Large intestine (tissue), 3 donors: ENCODE measurements around the gene F2RL3. TPM values are rescaled to one million over a fixed set of nuclear protein-coding genes. Genes with fewer than 3 reads are reported as not detected.
"Not testable (repeated sequence)": the region's sequence is repeated elsewhere in the genome, so short reads cannot be mapped to it uniquely, and the experiment has no call there.

Source experiments
- DNase-seq, 2 donors: peaks; one replicate each; pipeline versions ENCODE4 v3.0.0 to v3.0.0-alpha.2; 2013
- H3K27ac ChIP-seq: one replicate; pipeline ENCODE4 v1.5.1; 2013; ENCODE audit warnings: low read length
- H3K27me3 ChIP-seq: 2 replicates; pipeline ENCODE4 v1.6.1; 2013; ENCODE audit warnings: low read length; ENCODE audit not compliant: control insufficient read depth, insufficient read depth
- H3K36me3 ChIP-seq: 2 replicates; pipeline ENCODE4 v1.6.1; 2013; ENCODE audit warnings: low read length; ENCODE audit not compliant: control insufficient read depth, insufficient read depth
- H3K4me1 ChIP-seq: one replicate; pipeline ENCODE4 v1.6.1; 2013; ENCODE audit warnings: low read length; ENCODE audit not compliant: control insufficient read depth, insufficient read depth
- H3K4me3 ChIP-seq: one replicate; pipeline ENCODE4 v1.5.1; 2013; ENCODE audit warnings: low read length
- H3K9me3 ChIP-seq: one replicate; pipeline ENCODE4 v1.6.1; 2013; ENCODE audit warnings: mild to moderate bottlenecking, low read depth, low read length, moderate library complexity; ENCODE audit not compliant: control insufficient read depth
- WGBS: methylation state at CpG from one replicate; pipeline ENCODE4 v1.1.5; 2013; ENCODE audit warnings: low lambda C conversion rate; ENCODE audit not compliant: insufficient coverage; 5-methylcytosine and 5-hydroxymethylcytosine counted together
- polyA plus RNA-seq: library from polyadenylated mRNA; unstranded; fragments of 120-200 nt; gene quantifications from one replicate; pipeline ENCODE4 v1.2.1, GENCODE V29; 2013

F2RL3 gene
- polyA plus RNA-seq, 1 donor, result 0.99 TPM

- Histone ChIP-seq H3K36me3 (no peaks in the 10 kb centered on the region), H3K4me3 (no peak overlapping the region), H3K27me3 (no peaks in the 10 kb centered on the region), H3K9me3 (no peaks in the 10 kb centered on the region), H3K27ac (no peak overlapping the region), H3K4me1 (no peaks in the 10 kb centered on the region)
- no peak for DNase-seq
- WGBS, result no CpG with 5 or more reads among the region's 21 CpGs
Observed at GRCh38 chr19:16921766-16922591, 33.2 kb downstream of the F2RL3 start.

DNA sequence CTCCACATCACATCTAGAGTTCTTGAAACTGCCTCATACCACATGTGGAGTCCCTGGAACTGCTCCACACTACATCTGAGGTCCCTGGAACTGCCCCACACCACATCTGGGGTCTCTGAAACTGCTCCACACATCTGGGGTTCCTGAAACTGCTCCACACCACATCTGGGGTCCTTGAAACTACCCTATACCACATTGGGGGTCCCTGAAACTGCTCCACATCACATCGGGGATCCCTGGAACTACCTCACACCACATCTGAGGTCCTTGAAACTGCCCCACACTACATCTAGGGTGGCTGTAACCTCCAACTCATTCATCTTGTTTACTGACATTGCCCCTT lies 33.8 kb downstream of the F2RL3 start:
- no CpG with 5 or more reads among the region's 1 CpG for WGBS
- no peak for DNase-seq

DNA sequence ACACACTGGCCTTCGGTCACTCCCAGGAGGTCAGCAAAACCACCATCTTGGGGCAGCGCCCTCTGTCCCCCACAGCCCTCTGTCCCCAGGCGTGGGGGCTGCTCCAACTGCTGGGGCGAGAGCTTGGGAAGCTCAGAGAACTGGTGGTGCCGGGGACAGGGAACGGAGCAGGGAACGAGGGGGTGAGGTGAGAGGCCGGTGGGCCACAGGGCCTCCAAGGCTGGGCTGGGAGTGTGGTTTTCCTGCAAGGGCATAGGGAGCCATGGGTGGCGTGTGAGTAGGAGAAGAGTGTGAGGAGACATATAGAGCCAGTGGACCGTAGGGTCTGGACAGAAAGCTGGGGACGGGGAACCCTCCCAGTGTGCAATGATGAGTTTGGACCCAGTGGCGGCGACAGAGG lies 34.1 kb downstream of the F2RL3 start:
- no peaks in the 10 kb centered on the region for H3K9me3 ChIP-seq
- H3K27ac ChIP-seq, result no peak overlapping the region
- H3K4me1 ChIP-seq, result no peaks in the 10 kb centered on the region
- no CpG with 5 or more reads among the region's 13 CpGs for WGBS
- no peak overlapping the region for H3K4me3 ChIP-seq
- DNase-seq, result no peak
- no peaks in the 10 kb centered on the region for H3K36me3 ChIP-seq
- no peaks in the 10 kb centered on the region for H3K27me3 ChIP-seq

More for the DNA sequence above, 33.8 kb downstream of the F2RL3 start:
- Histone ChIP-seq H3K27me3 (no peaks in the 10 kb centered on the region), H3K27ac (no peak overlapping the region), H3K9me3 (no peaks in the 10 kb centered on the region), H3K36me3 (no peaks in the 10 kb centered on the region), H3K4me1 (no peaks in the 10 kb centered on the region), H3K4me3 (no peak overlapping the region)

DNA sequence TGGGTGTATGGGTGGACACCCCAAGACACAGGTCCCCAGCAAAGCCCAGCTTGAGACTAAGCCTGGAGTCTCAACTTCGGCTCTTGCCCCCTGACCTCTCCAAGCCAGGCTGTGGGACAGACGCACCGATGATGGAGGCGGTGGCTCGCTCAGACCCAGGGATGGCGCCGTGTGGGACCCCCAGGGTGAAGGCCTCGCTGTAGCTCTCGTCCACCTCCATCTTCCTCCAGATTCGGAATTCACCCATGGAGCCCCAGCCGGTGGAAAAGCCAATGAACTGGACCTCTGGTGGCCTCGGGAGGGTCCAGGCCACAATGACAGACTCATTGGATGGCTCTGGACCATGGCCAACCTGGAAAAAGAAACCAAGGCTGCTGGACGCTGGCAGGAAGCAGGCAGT lies 39.1 kb downstream of the F2RL3 start:
- Histone ChIP-seq H3K4me3 (no peak overlapping the region), H3K27ac (no peak overlapping the region), H3K9me3 (no peaks in the 10 kb centered on the region), H3K36me3 (no peaks in the 10 kb centered on the region), H3K4me1 (no peaks in the 10 kb centered on the region), H3K27me3 (no peaks in the 10 kb centered on the region)
- WGBS, result no CpG with 5 or more reads among the region's 13 CpGs
- no peak for DNase-seq

- no peak for DNase-seq
- no peaks in the 10 kb centered on the region for H3K36me3 ChIP-seq
- no peak overlapping the region for H3K27ac ChIP-seq
- no peaks in the 10 kb centered on the region for H3K9me3 ChIP-seq
- no peak overlapping the region for H3K4me3 ChIP-seq
- WGBS, result no CpG with 5 or more reads among the region's 2 CpGs
- H3K4me1 ChIP-seq, result no peaks in the 10 kb centered on the region
- no peaks in the 10 kb centered on the region for H3K27me3 ChIP-seq
Observed at GRCh38 chr19:16928351-16928750, 39.6 kb downstream of the F2RL3 start.

DNA sequence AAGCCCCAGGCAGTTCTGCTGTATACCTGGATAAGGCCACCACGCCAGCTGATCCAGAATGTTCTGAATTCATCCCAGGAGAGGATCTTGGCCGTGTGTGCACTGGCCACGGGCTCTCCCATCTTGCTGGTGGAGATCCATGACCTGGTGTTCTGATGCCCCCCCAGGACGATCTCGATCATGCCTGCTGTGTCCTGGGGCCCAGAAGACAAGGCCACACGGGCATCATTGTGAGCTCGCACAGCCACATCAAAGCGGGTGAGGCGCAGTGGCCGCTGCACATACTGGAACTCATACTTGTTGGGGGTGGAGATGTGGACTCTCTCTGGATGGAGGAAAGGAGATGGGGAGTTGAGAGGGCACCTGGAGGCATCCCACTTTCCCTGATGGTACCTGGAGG lies 40.1 kb downstream of the F2RL3 start:
- DNase-seq, result no peak
- H3K27me3 ChIP-seq, result no peaks in the 10 kb centered on the region
- no peaks in the 10 kb centered on the region for H3K36me3 ChIP-seq
- H3K4me1 ChIP-seq, result no peaks in the 10 kb centered on the region
- H3K9me3 ChIP-seq, result no peaks in the 10 kb centered on the region
- no peak overlapping the region for H3K27ac ChIP-seq
- no peak overlapping the region for H3K4me3 ChIP-seq
- WGBS, result no CpG with 5 or more reads among the region's 10 CpGs

GRCh38 chr19:16930753-16931152 lies 42.0 kb downstream of the F2RL3 start:
- DNase-seq, result no peak
- no peaks in the 10 kb centered on the region for H3K4me1 ChIP-seq
- H3K36me3 ChIP-seq, result no peaks in the 10 kb centered on the region
- no peak overlapping the region for H3K27ac ChIP-seq
- no CpG with 5 or more reads among the region's 5 CpGs for WGBS
- no peak overlapping the region for H3K4me3 ChIP-seq
- no peaks in the 10 kb centered on the region for H3K9me3 ChIP-seq
- H3K27me3 ChIP-seq, result no peaks in the 10 kb centered on the region

GRCh38 chr19:16931306-16931705 lies 42.5 kb downstream of the F2RL3 start:
- Histone ChIP-seq H3K27me3 (no peaks in the 10 kb centered on the region), H3K4me1 (no peaks in the 10 kb centered on the region), H3K4me3 (no peak overlapping the region), H3K36me3 (no peaks in the 10 kb centered on the region), H3K9me3 (no peaks in the 10 kb centered on the region), H3K27ac (no peak overlapping the region)
- DNase-seq, result no peak
- WGBS, result no CpG with 5 or more reads among the region's 4 CpGs

GRCh38 chr19:16934489-16934888 lies 45.7 kb downstream of the F2RL3 start:
- H3K4me1 ChIP-seq, result no peaks in the 10 kb centered on the region
- 100% methylated on average over 1 of the region's 1 CpG for WGBS
- H3K27ac ChIP-seq, result no peak overlapping the region
- no peaks in the 10 kb centered on the region for H3K27me3 ChIP-seq
- H3K4me3 ChIP-seq, result no peak overlapping the region
- no peaks in the 10 kb centered on the region for H3K36me3 ChIP-seq
- no peak for DNase-seq
- no peaks in the 10 kb centered on the region for H3K9me3 ChIP-seq

GRCh38 chr19:16936901-16937300 lies 48.1 kb downstream of the F2RL3 start:
- DNase-seq, result no peak
- no peaks in the 10 kb centered on the region for H3K27me3 ChIP-seq
- no peaks in the 10 kb centered on the region for H3K9me3 ChIP-seq
- no peak overlapping the region for H3K4me3 ChIP-seq
- no peaks in the 10 kb centered on the region for H3K4me1 ChIP-seq
- H3K36me3 ChIP-seq, result no peaks in the 10 kb centered on the region
- no peak overlapping the region for H3K27ac ChIP-seq
- WGBS, result no CpG with 5 or more reads among the region's 2 CpGs

DNA sequence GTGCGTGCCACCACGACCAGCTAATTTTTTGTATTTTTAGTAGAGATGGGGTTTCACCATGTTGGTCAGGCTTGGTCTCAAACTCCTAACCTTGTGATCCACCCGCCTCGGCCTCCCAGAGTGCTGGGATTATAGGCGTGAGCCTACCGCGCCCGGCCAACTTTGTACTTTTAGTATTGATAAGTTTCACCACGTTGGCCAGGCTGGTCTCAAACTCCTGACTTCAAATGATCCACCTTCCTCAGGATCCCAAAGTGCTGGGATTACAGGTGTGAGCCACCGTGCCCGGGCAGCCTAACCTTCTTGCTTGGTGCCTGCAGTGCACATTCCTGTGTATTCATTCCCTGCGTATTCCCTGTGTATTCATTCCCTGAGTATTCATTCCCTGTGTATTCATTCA lies 49.0 kb downstream of the F2RL3 start:
- not testable (repeated sequence) for H3K4me3 ChIP-seq, H3K9me3 ChIP-seq, H3K4me1 ChIP-seq, H3K36me3 ChIP-seq, H3K27ac ChIP-seq, DNase-seq, H3K27me3 ChIP-seq
- no CpG with 5 or more reads among the region's 12 CpGs for WGBS
